Mesodermal cell (in vitro differentiated cells): ENCODE results near the gene TMPRSS3.

Experiments used
- H3K27ac ChIP-seq: 2 replicates; pipeline ENCODE4 v1.7.0; 2013; ENCODE audit warnings: mild to moderate bottlenecking, low read depth, low read length, moderate library complexity; ENCODE audit not compliant: severe bottlenecking
- H3K36me3 ChIP-seq: 2 replicates; pipeline ENCODE4 v1.7.1; 2013; ENCODE audit warnings: mild to moderate bottlenecking, low read length, moderate library complexity; ENCODE audit not compliant: control insufficient read depth, insufficient read depth
- H3K4me1 ChIP-seq: one replicate; pipeline ENCODE4 v1.7.1; 2013; ENCODE audit warnings: mild to moderate bottlenecking, low read length; ENCODE audit not compliant: insufficient read depth, control insufficient read depth, poor library complexity, severe bottlenecking
- H3K4me3 ChIP-seq: 2 replicates; pipeline ENCODE4 v1.7.0; 2013; ENCODE audit warnings: low read length, control low read depth, mild to moderate bottlenecking; ENCODE audit not compliant: insufficient read depth, poor library complexity, severe bottlenecking; ENCODE audit errors: extremely low read depth
- H3K9me3 ChIP-seq: 2 replicates; pipeline ENCODE4 v1.7.1; 2013; ENCODE audit warnings: mild to moderate bottlenecking, low read length, moderate library complexity; ENCODE audit not compliant: control insufficient read depth
- WGBS, 2 experiments: methylation state at CpG; one replicate each; pipeline ENCODE4 v1.1.5; 2013; ENCODE audit warnings: missing lambda C conversion rate in 2 of 2; ENCODE audit not compliant: insufficient coverage in 2 of 2; 5-methylcytosine and 5-hydroxymethylcytosine counted together

TMPRSS3 gene

GRCh38 chr21:42417533-42417932, 21.7 kb upstream of the TMPRSS3 start:
- Histone ChIP-seq H3K9me3 (no peaks in the 10 kb centered on the region), H3K4me1 (peaks cover 6% of the 10 kb centered on the region), H3K27ac (no peak overlapping the region), H3K4me3 (no peak overlapping the region), H3K36me3 (no peaks in the 10 kb centered on the region)
- WGBS, 2 experiments, result 84 to 92% methylated on average over 4 to 6 of the region's 6 CpGs

DNA sequence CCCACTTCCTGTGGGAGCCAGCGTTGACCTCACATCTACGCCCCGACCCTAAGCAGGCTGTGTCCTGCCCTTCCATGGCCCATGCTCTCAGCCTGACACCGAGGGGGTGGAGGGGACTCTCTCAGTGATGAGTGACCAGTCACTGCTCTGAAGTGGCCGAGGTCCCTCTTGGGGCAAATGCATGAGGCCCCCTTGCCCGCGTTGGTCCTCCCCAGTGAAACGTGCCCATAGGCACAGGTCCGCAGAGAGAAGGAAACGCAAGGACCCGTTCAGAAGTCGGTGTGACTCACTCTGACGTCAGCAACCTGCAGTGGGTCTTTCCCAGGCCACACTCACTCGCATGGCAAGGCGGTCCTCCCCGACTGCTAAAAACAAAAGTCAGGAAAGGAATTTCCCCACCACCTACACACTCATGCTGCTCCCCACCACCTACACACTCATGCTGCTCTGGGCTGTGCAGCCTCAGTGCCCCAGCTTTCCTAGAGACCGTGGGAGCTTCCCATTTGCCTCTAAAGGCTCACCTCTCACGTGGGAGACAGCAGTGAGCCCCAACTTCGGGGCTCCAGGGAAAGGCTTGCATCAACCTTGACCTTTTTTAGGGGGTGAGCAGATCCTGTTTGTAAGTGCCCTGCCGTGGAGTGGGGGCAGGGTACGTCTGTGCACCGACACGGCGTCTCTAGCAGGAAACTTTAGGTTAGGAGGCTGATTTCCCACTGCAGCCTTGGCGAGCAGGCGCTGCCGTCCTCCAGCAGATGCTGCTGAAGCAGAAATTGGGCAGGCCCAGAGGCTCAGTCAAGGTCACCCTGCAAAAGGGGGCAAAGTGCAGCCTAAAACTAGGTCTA, 19.3 kb upstream of the TMPRSS3 start:
- Histone ChIP-seq H3K4me1 (peaks cover 6% of the 10 kb centered on the region), H3K27ac (peak overlapping the region; percentile 16), H3K9me3 (no peaks in the 10 kb centered on the region), H3K4me3 (no peak overlapping the region), H3K36me3 (no peaks in the 10 kb centered on the region)
- 58 to 59% methylated on average over 19 to 27 of the region's 27 CpGs for WGBS, 2 experiments

- no peaks in the 10 kb centered on the region for H3K36me3 ChIP-seq
- WGBS, 2 experiments, result 90 to 95% methylated on average over 7 to 8 of the region's 8 CpGs
- no peak overlapping the region for H3K27ac ChIP-seq
- peaks cover 6% of the 10 kb centered on the region for H3K4me1 ChIP-seq
- no peaks in the 10 kb centered on the region for H3K9me3 ChIP-seq
- no peak overlapping the region for H3K4me3 ChIP-seq
Observed at GRCh38 chr21:42414553-42414927, 18.7 kb upstream of the TMPRSS3 start.

- Histone ChIP-seq H3K36me3 (no peaks in the 10 kb centered on the region), H3K27ac (no peak overlapping the region), H3K9me3 (no peaks in the 10 kb centered on the region), H3K4me3 (no peak overlapping the region), H3K4me1 (peaks cover 6% of the 10 kb centered on the region)
- WGBS, 2 experiments, result 89 to 92% methylated on average over 6 to 7 of the region's 8 CpGs
Observed at GRCh38 chr21:42414066-42414465, 18.2 kb upstream of the TMPRSS3 start.

- Histone ChIP-seq H3K36me3 (no peaks in the 10 kb centered on the region), H3K27ac (no peak overlapping the region), H3K4me1 (peaks cover 6% of the 10 kb centered on the region), H3K9me3 (no peaks in the 10 kb centered on the region), H3K4me3 (no peak overlapping the region)
- WGBS, 2 experiments, result 84 to 90% methylated on average over 3 to 4 of the region's 4 CpGs
Observed at GRCh38 chr21:42413500-42413899, 17.6 kb upstream of the TMPRSS3 start.

- WGBS, 2 experiments, result 82 to 84% methylated on average over 7 to 13 of the region's 14 CpGs
- Histone ChIP-seq H3K4me3 (no peak overlapping the region), H3K9me3 (no peaks in the 10 kb centered on the region), H3K27ac (no peak overlapping the region), H3K36me3 (no peaks in the 10 kb centered on the region), H3K4me1 (peaks cover 6% of the 10 kb centered on the region)
Observed at GRCh38 chr21:42413093-42413492, 17.2 kb upstream of the TMPRSS3 start.

DNA sequence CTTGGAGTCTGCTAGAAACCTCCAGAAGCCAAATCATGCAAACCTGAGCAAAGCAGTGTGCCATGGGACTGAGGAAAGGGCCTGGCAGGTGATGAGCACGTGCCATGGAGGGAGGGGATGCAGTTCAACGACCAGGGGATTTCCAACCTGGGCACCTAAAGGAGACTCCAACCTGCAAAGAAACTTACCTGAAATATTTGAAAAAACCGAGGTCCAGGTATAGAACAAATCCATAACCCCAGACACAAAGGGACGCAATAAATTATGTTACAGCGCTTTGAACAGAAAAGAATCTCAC, 16.7 kb upstream of the TMPRSS3 start:
- Histone ChIP-seq H3K9me3 (no peaks in the 10 kb centered on the region), H3K36me3 (no peaks in the 10 kb centered on the region), H3K4me3 (no peak overlapping the region), H3K27ac (no peak overlapping the region), H3K4me1 (peaks cover 6% of the 10 kb centered on the region)
- WGBS, 2 experiments, result 74 to 75% methylated on average over 2 to 3 of the region's 5 CpGs

- H3K4me1 ChIP-seq, result peaks cover 6% of the 10 kb centered on the region
- no peaks in the 10 kb centered on the region for H3K36me3 ChIP-seq
- H3K27ac ChIP-seq, result no peak overlapping the region
- no peaks in the 10 kb centered on the region for H3K9me3 ChIP-seq
- H3K4me3 ChIP-seq, result no peak overlapping the region
- WGBS, 2 experiments, result 83 to 86% methylated on average over 20 to 21 of the region's 21 CpGs
Observed at GRCh38 chr21:42411891-42412635, 16.2 kb upstream of the TMPRSS3 start.

GRCh38 chr21:42411197-42411869, 15.5 kb upstream of the TMPRSS3 start:
- no peaks in the 10 kb centered on the region for H3K36me3 ChIP-seq
- H3K9me3 ChIP-seq, result no peaks in the 10 kb centered on the region
- H3K4me1 ChIP-seq, result peaks cover 6% of the 10 kb centered on the region
- WGBS, 2 experiments, result 47 to 62% methylated on average over 3 to 6 of the region's 7 CpGs
- no peak overlapping the region for H3K4me3 ChIP-seq
- H3K27ac ChIP-seq, result no peak overlapping the region

DNA sequence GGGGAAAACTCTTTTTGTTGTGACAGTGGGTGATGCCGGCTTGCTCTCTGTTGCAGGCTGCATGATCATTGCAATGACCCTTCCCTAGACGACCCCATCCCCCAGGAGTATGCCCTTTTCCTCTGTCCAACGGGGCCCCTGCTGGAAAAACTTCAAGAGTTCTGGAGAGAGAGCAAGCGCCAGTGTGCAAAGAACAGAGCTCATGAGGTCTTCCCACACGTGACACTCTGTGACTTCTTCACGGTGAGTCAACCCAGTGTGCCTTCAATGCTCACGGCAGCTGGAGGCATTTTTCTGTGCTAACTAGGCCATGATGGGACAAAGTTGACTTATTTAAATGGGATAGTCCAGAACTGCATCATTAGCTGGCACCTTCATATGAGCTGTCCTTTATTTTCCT, 13.5 kb upstream of the TMPRSS3 start:
- H3K4me3 ChIP-seq, result no peak overlapping the region
- WGBS, 2 experiments, result 81 to 86% methylated on average over 7 of the region's 7 CpGs
- no peak overlapping the region for H3K27ac ChIP-seq
- no peaks in the 10 kb centered on the region for H3K9me3 ChIP-seq
- H3K4me1 ChIP-seq, result no peaks in the 10 kb centered on the region
- H3K36me3 ChIP-seq, result no peaks in the 10 kb centered on the region
